IMR-90 (cell line): ENCODE measurements around the gene ITGB2. TPM values are rescaled to one million over a fixed set of nuclear protein-coding genes. Genes with fewer than 3 reads are reported as not detected.
A peak's percentile ranks its signal among the peaks of the same experiment; 100 is the strongest.

ENCODE experiments used
- ATAC-seq: fragments of 200-7000 bp; cut with Tn5 transposase; 2 replicates; pipeline ENCODE4 v1.9.1; 2020; ENCODE audit warnings: low read depth, mild to moderate bottlenecking, moderate library complexity
- BruUV-seq: library from RNA; stranded (reverse); fragments of 400-500 nt; replicated peaks from 2 replicates; lab custom pipeline; 2021; lab: Mats Ljungman, UMichigan
- CTCF ChIA-PET: fragments of 300-600 bp; formaldehyde crosslinking; extraction: SDS; loops from one replicate; lab custom pipeline; 2021; ENCODE audit warnings: antibody characterized with exemption; lab: Yijun Ruan, JAX
- POLR2A ChIA-PET: fragments of 300-600 bp; sonication (Branson Sonifier 250); formaldehyde crosslinking; loops from one replicate; lab custom pipeline; 2022; ENCODE audit warnings: antibody characterized with exemption; ENCODE audit not compliant: unreplicated experiment; lab: Charles Lee
- DNase-seq: peaks from one replicate; pipeline ENCODE4 v3.0.0; 2013
- H2AFZ ChIP-seq: replicated peaks from 2 replicates; pipeline ENCODE3; 2013; ENCODE audit warnings: low read length, mild to moderate bottlenecking; ENCODE audit not compliant: poor library complexity
- H2AK5ac ChIP-seq: 2 replicates; pipeline ENCODE4 v1.6.1; 2013; ENCODE audit warnings: low read depth, low read length, inconsistent platforms
- H2AK9ac ChIP-seq: replicated peaks from 2 replicates; pipeline ENCODE3; 2013; ENCODE audit warnings: mild to moderate bottlenecking, low read depth, low read length, moderate library complexity; ENCODE audit not compliant: poor library complexity
- H2BK120ac ChIP-seq: 2 replicates; pipeline ENCODE4 v1.6.1; 2013; ENCODE audit warnings: low read depth, low read length, inconsistent platforms
- H2BK15ac ChIP-seq: 3 replicates; pipeline ENCODE4 v1.6.1; 2013; ENCODE audit warnings: low read depth, low read length, inconsistent platforms
- H2BK20ac ChIP-seq: 2 replicates; pipeline ENCODE4 v1.6.1; 2013; ENCODE audit warnings: low read depth, mild to moderate bottlenecking, inconsistent platforms, low read length, moderate library complexity
- H2BK5ac ChIP-seq: 2 replicates; pipeline ENCODE4 v1.6.1; 2013; ENCODE audit warnings: mild to moderate bottlenecking, low read depth, low read length, inconsistent platforms; ENCODE audit not compliant: poor library complexity, severe bottlenecking
- H3K14ac ChIP-seq: replicated peaks from 2 replicates; pipeline ENCODE4 v1.6.1; 2013; ENCODE audit warnings: low read depth, low read length, inconsistent platforms
- H3K18ac ChIP-seq: 2 replicates; pipeline ENCODE4 v1.6.1; 2013; ENCODE audit warnings: low read depth, low read length, control low read depth
- H3K23ac ChIP-seq: 2 replicates; pipeline ENCODE4 v1.6.1; 2013; ENCODE audit warnings: low read depth, low read length, inconsistent platforms
- H3K27ac ChIP-seq: 2 replicates; pipeline ENCODE4 v1.5.1; 2013; ENCODE audit warnings: mild to moderate bottlenecking, control low read depth, low read length; ENCODE audit not compliant: insufficient read depth
- H3K27me3 ChIP-seq: 2 replicates; pipeline ENCODE4 v1.6.1; 2013; ENCODE audit warnings: low read length; ENCODE audit not compliant: control insufficient read depth, insufficient read depth
- H3K36me3 ChIP-seq: 2 replicates; pipeline ENCODE4 v1.6.1; 2013; ENCODE audit warnings: low read length, mixed read lengths; ENCODE audit not compliant: control insufficient read depth, insufficient read depth
- H3K4ac ChIP-seq: 2 replicates; pipeline ENCODE4 v1.6.1; 2013; ENCODE audit warnings: low read depth, low read length, inconsistent platforms
- H3K4me1 ChIP-seq: 2 replicates; pipeline ENCODE4 v1.6.1; 2013; ENCODE audit warnings: low read length, mixed read lengths; ENCODE audit not compliant: control insufficient read depth, insufficient read depth
- H3K4me2 ChIP-seq: 2 replicates; pipeline ENCODE4 v1.6.1; 2013; ENCODE audit warnings: low read depth, mild to moderate bottlenecking, control low read depth, low read length, moderate library complexity
- H3K4me3 ChIP-seq: 2 replicates; pipeline ENCODE4 v1.5.1; 2013; ENCODE audit warnings: low read depth, mild to moderate bottlenecking, control low read depth, low read length, moderate library complexity; ENCODE audit not compliant: insufficient read depth
- H3K56ac ChIP-seq: 2 replicates; pipeline ENCODE4 v1.6.1; 2013; ENCODE audit warnings: low read length, inconsistent platforms; ENCODE audit not compliant: insufficient read depth; ENCODE audit errors: extremely low read depth
- H3K79me1 ChIP-seq, 2 experiments: 2 replicates each; pipeline ENCODE4 v1.6.1; 2013; ENCODE audit warnings: low read length in 2 of 2, inconsistent platforms in 1 of 2, low read depth in 1 of 2
- H3K9ac ChIP-seq: 2 replicates; pipeline ENCODE4 v1.6.1; 2013; ENCODE audit warnings: low read depth, low read length, control low read depth
- H3K9me1 ChIP-seq: 2 replicates; pipeline ENCODE4 v1.6.1; 2013; ENCODE audit warnings: low read length, inconsistent platforms; ENCODE audit not compliant: insufficient read depth
- H3K9me3 ChIP-seq: 2 replicates; pipeline ENCODE4 v1.6.1; 2013; ENCODE audit warnings: low read length; ENCODE audit not compliant: control insufficient read depth, insufficient read depth
- H4K20me1 ChIP-seq: 2 replicates; pipeline ENCODE4 v1.6.1; 2013; ENCODE audit warnings: low read length, inconsistent platforms; ENCODE audit not compliant: insufficient read depth
- H4K5ac ChIP-seq: 2 replicates; pipeline ENCODE4 v1.6.1; 2013; ENCODE audit warnings: mild to moderate bottlenecking, low read depth, low read length, control low read depth
- H4K8ac ChIP-seq, 2 experiments: 2 replicates each; pipeline ENCODE4 v1.6.1; 2013; ENCODE audit warnings: low read depth in 2 of 2, low read length in 2 of 2, control low read depth in 1 of 2, inconsistent platforms in 1 of 2
- H4K91ac ChIP-seq: 2 replicates; pipeline ENCODE4 v1.6.1; 2013; ENCODE audit warnings: low read depth, low read length, inconsistent platforms; ENCODE audit not compliant: insufficient read depth
- BHLHE40 ChIP-seq: fragments of 150-350 bp; IDR thresholded peaks from 2 replicates; pipeline ENCODE4 v1.6.1; 2016; ENCODE audit warnings: mild to moderate bottlenecking, low read depth, low read length
- CEBPB ChIP-seq: IDR thresholded peaks from 2 replicates; pipeline ENCODE4 v1.6.1; 2012; ENCODE audit warnings: low read depth, low read length, improper control_type of control experiment
- NFE2L2 ChIP-seq: fragments of 150-350 bp; IDR thresholded peaks from 2 replicates; pipeline ENCODE4 v1.6.1; 2016; ENCODE audit warnings: low read depth, mild to moderate bottlenecking, low read length
- POLR2A ChIP-seq: IDR thresholded peaks from 2 replicates; pipeline ENCODE4 v1.6.1; 2012; ENCODE audit warnings: mild to moderate bottlenecking, low read depth, low read length
- RAD21 ChIP-seq: IDR thresholded peaks from 2 replicates; pipeline ENCODE4 v1.6.1; 2012; ENCODE audit warnings: low read length, improper control_type of control experiment
- RCOR1 ChIP-seq: IDR thresholded peaks from 2 replicates; pipeline ENCODE4 v1.6.1; 2012; ENCODE audit warnings: mild to moderate bottlenecking, low read length, improper control_type of control experiment; ENCODE audit not compliant: insufficient replicate concordance
- WGBS, 2 experiments: methylation state at CpG; one replicate each; pipeline versions ENCODE4 v1.1.5 to v1.1.7; 2013; ENCODE audit warnings: missing lambda C conversion rate in 2 of 2; ENCODE audit not compliant: insufficient read length in 1 of 2; ENCODE audit errors: extremely low coverage in 2 of 2; 5-methylcytosine and 5-hydroxymethylcytosine counted together
- dilution Hi-C: fragments of 300-500 bp; cut with HindIII; formaldehyde crosslinking; loops from one replicate; pipeline ENCODE4 v1.14.3; 2018; ENCODE audit warnings: low sequenced_read_pairs; ENCODE audit not compliant: unreplicated experiment
- in situ Hi-C: fragments of 300-500 bp; cut with MboI; formaldehyde crosslinking; loops from 3 replicates; pipeline ENCODE4 v1.14.3; 2019; ENCODE audit warnings: low sequenced_read_pairs, inconsistent platforms, mixed read lengths
- intact Hi-C: fragments of 100-400 bp; cut with micrococcal nuclease; formaldehyde crosslinking; loops from 2 replicates; pipeline ENCODE4 v1.10.0; 2022
- polyA plus RNA-seq, 3 experiments: library from polyadenylated mRNA; depleted of rRNA; stranded (reverse); fragments of >200 nt; gene quantifications; 2 replicates each; pipeline ENCODE4 v1.2.3, GENCODE V29; 2012; ENCODE audit warnings: low replicate concordance in 1 of 3
- total RNA-seq: library from RNA; depleted of rRNA; stranded (reverse); fragments of >200 nt; gene quantifications from 2 replicates; pipeline ENCODE4 v1.2.3, GENCODE V29; 2012

ITGB2 gene
- total and polyA plus RNA-seq, 2 of the 4 experiments (the other 2 are of a cell fraction) = 0.14 TPM; not detected in 1

DNA sequence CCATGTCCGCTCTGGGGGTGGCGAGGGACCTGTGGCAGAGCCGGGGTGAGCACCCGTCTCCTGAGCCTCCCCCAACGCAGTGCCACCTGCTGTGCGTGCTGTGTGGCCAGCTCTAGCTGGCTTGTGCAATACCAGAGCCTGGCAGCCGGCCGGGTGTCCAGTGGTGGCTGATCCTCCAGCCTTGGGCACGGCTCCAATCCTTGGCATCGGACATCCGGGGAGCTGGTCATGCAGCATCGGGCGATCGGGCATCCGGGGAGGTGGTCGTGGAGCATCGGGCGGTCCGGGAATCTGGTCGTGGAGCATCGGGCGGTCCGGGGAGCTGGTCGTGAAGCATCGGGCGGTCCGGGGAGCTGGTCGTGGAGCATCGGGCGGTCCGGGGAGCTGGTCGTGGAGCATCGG lies 27.2 kb upstream of the ITGB2 start:
- intact Hi-C loops = loop anchor here (2.0 kb wide), 1 partner anchor 181 kb away; no protein-coding TSS in a partner anchor
- Histone ChIP-seq H3K14ac (no peak overlapping the region), H3K4ac (no peak overlapping the region), H2AK9ac (no peak overlapping the region), H4K20me1 (peaks cover 51% of the 10 kb centered on the region), H4K5ac (no peak overlapping the region), H3K9me3 (no peaks in the 10 kb centered on the region), H3K27me3 (no peaks in the 10 kb centered on the region), H2AK5ac (no peak overlapping the region), H2BK20ac (no peak overlapping the region), H3K36me3 (peaks cover 37% of the 10 kb centered on the region), H3K9ac (no peak overlapping the region), H3K23ac (no peak overlapping the region), H3K27ac (no peak overlapping the region), H2AFZ (no peak overlapping the region), H2BK5ac (no peak overlapping the region), H2BK120ac (no peak overlapping the region), H3K4me3 (no peak overlapping the region), H3K4me2 (no peak overlapping the region), H3K9me1 (no peaks in the 10 kb centered on the region), H4K8ac (no peak overlapping the region), H3K56ac (no peak overlapping the region), H3K18ac (no peak overlapping the region), H3K79me1 (peaks cover 9 to 70% of the 10 kb centered on the region in 2 experiments), H4K91ac (no peak overlapping the region), H3K4me1 (no peaks in the 10 kb centered on the region), H2BK15ac (no peak overlapping the region)
- dilution Hi-C loops = no loop called here
- POLR2A ChIA-PET = no interaction called here
- DNase-seq (no peak), ATAC-seq (no peak)
- TF ChIP-seq RCOR1 (no peak), NFE2L2 (no peak), CEBPB (0 out of 2 replicates have a peak, but pooled peaks have one; percentile 4), BHLHE40 (no peak), POLR2A (no peak), RAD21 (no peak)
- BruUV-seq = no TSS peak
- CTCF ChIA-PET = interaction anchor here (0.9 to 3.2 kb wide), 3 partner anchors 181 to 192 kb away, joined by 3 to 27 read pairs (median 8); no protein-coding TSS in a partner anchor
- in situ Hi-C loops = loop anchor here (5.0 to 25.0 kb wide), 2 partner anchors 179 to 436 kb away; no protein-coding TSS in a partner anchor
- 96% methylated on average over 22 of the region's 33 CpGs; no CpG with 5 or more reads in 1 of the 2 experiments for WGBS, 2 experiments
